ENCODE data around the gene TCHP.

The TCHP gene

GRCh38 chr12:109949089-109949488 is 49.0 kb downstream of the TCHP start:
- TF ChIP-seq GATA3 (IDR thresholded peaks at IDR 0.05; ENCODE audit: low read depth, low read length), result no peak
- no peak for TF ChIP-seq GATA2 (IDR thresholded peaks at IDR 0.05; ENCODE audit: low read depth, low read length)

DNA sequence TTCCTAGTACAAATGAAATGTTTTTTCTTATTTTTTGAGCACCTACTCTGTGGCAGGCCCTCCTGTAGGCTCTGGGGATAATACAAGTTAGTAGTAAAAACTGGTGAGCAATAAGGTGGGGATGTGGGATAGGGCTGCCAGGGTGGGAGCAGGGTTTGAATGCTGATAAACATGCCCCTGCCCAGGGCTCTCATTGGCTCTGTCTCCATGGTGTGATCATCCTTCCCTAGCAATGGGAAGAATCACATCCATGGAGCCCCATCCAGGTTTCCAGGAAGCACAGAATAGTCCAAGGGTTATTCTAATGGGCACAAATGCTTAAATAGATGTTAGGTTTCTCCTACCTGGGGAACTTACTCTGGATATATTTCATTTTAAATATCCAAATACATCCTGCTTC is 50.6 kb downstream of the TCHP start:
- TF ChIP-seq GATA3 (IDR thresholded peaks at IDR 0.05; ENCODE audit: low read depth, low read length), result no peak
- no peak for TF ChIP-seq GATA2 (IDR thresholded peaks at IDR 0.05; ENCODE audit: low read depth, low read length)

DNA sequence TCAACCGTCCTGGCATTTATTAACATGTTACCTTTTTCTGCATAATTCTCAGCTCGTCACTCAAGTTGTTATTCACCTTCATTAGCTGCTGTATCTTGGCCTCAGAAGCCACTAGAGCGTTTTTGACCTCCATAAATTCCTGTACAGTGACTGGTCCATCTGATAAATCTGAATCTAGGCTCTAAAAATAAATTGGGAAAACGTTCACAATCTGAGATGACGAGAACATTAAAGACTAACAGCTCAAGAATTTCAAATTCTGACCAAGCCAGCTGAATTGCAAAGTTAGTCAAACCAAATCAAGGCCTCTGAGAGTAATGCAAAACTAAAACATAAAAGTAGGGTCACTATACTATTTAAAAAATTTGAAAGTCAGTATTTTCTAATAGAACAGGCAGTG is 51.1 kb downstream of the TCHP start:
- TF ChIP-seq GATA2 (IDR thresholded peaks at IDR 0.05; ENCODE audit: low read depth, low read length), result no peak
- TF ChIP-seq GATA3 (IDR thresholded peaks at IDR 0.05; ENCODE audit: low read depth, low read length), result no peak

GRCh38 chr12:109951751-109952150 is 51.7 kb downstream of the TCHP start:
- TF ChIP-seq GATA2 (IDR thresholded peaks at IDR 0.05; ENCODE audit: low read depth, low read length) (no peak), GATA3 (IDR thresholded peaks at IDR 0.05; ENCODE audit: low read depth, low read length) (no peak)

- no peak for TF ChIP-seq GATA3 (IDR thresholded peaks at IDR 0.05; ENCODE audit: low read depth, low read length)
- no peak for TF ChIP-seq GATA2 (IDR thresholded peaks at IDR 0.05; ENCODE audit: low read depth, low read length)
These were observed 52.2 kb downstream of the TCHP start for GRCh38 chr12:109952160-109952858.

GRCh38 chr12:109952873-109953272 is 52.8 kb downstream of the TCHP start:
- TF ChIP-seq GATA3 (IDR thresholded peaks at IDR 0.05; ENCODE audit: low read depth, low read length) (no peak), GATA2 (IDR thresholded peaks at IDR 0.05; ENCODE audit: low read depth, low read length) (no peak)

- TF ChIP-seq GATA2 (IDR thresholded peaks at IDR 0.05; ENCODE audit: low read depth, low read length) (no peak), GATA3 (IDR thresholded peaks at IDR 0.05; ENCODE audit: low read depth, low read length) (no peak)
These were observed 53.6 kb downstream of the TCHP start for GRCh38 chr12:109953656-109954055.

DNA sequence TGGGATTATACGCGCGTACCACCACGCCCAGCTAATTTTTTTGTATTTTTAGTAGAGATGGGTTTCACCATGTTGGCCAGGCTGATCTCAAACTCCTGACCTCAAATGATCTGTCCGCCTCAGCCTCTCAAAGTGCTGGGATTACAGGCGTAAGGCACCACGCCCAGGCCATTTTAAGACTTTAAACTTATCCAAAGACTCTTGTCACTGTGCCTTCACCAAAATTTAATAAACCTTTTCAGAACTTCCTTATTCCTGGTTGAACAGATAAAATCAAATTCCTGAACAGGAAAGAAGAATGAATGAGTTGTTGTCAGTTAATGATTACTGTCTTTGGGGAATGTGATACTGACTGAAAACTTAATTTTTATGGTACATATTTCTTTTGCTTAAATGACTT is 58.3 kb downstream of the TCHP start:
- TF ChIP-seq GATA2 (IDR thresholded peaks at IDR 0.05; ENCODE audit: low read depth, low read length), result no peak
- TF ChIP-seq GATA3 (IDR thresholded peaks at IDR 0.05; ENCODE audit: low read depth, low read length), result no peak

GRCh38 chr12:109959411-109960093 is 59.5 kb downstream of the TCHP start:
- TF ChIP-seq GATA3 (IDR thresholded peaks at IDR 0.05; ENCODE audit: low read depth, low read length) (no peak), GATA2 (IDR thresholded peaks at IDR 0.05; ENCODE audit: low read depth, low read length) (no peak)

DNA sequence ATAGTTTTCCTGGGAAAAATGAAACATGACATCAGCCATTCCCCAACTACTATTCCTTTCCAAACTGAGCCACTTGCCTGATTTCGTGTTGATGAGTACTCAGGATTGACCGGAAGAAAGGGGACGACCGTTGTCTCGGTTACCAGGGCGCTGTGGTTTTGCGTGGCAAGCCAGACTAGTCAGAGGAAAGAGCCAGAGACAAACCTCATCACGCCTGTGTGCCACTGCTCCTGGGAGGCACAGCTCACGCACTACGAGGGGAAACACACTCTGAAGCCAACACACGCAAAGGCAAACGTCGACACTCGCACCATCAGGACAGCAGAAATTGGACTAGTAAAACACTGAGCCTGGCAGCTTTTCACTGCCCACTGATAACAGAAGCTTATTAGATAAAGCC is 61.1 kb downstream of the TCHP start:
- TF ChIP-seq GATA2 (IDR thresholded peaks at IDR 0.05; ENCODE audit: low read depth, low read length) (no peak), GATA3 (IDR thresholded peaks at IDR 0.05; ENCODE audit: low read depth, low read length) (no peak)

GRCh38 chr12:109961612-109962011 is 61.5 kb downstream of the TCHP start:
- no peak for TF ChIP-seq GATA3 (IDR thresholded peaks at IDR 0.05; ENCODE audit: low read depth, low read length)

- TF ChIP-seq GATA3 (IDR thresholded peaks at IDR 0.05; ENCODE audit: low read depth, low read length) (no peak), GATA2 (IDR thresholded peaks at IDR 0.05; ENCODE audit: low read depth, low read length) (no peak)
These were observed 62.3 kb downstream of the TCHP start for GRCh38 chr12:109962398-109962797.

GRCh38 chr12:109963330-109963729 is 63.3 kb downstream of the TCHP start:
- TF ChIP-seq GATA3 (IDR thresholded peaks at IDR 0.05; ENCODE audit: low read depth, low read length) (no peak), GATA2 (IDR thresholded peaks at IDR 0.05; ENCODE audit: low read depth, low read length) (no peak)

DNA sequence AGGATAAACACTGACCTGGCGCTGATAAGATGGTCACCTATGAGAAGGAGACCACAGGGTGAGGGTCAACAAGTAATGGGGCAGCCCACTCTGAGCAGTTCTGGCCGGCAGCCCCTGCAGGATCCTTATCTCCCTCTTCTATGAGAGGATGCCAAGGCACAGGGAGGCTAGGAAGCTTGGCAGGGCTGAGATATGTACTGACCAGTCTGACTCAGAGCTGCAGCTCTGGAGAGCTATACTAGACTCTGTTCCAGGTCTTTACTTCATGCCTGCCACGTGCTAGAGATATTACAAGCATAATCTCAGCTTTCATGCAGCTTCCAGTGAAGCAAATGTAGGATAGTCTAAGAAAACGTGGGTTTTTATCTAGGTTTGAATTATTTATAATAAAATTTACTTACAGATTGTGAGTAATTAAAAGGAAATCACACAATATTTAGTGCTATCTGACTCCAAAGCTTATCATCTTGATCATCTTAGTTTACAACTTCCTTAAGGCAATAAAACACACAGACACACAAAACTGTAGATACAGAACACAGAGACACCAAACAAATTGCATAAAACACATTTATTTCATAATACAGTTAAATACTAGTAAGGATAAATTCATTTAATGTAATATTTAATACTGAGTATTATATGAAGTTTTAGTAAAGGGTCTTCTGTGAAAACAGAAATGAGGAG is 63.8 kb downstream of the TCHP start:
- no peak for TF ChIP-seq GATA3 (IDR thresholded peaks at IDR 0.05; ENCODE audit: low read depth, low read length)
- TF ChIP-seq GATA2 (IDR thresholded peaks at IDR 0.05; ENCODE audit: low read depth, low read length), result no peak

- TF ChIP-seq GATA3 (IDR thresholded peaks at IDR 0.05; ENCODE audit: low read depth, low read length) (no peak), GATA2 (IDR thresholded peaks at IDR 0.05; ENCODE audit: low read depth, low read length) (no peak)
These were observed 66.5 kb downstream of the TCHP start for GRCh38 chr12:109966546-109966945.

Data from SH-SY5Y (cell line).